Cardiac fibroblast (primary cell): ENCODE data around the gene AACS.

Experiments used
- DNase-seq, 2 donors: peaks; one replicate each; pipeline versions ENCODE4 v3.0.0 to v3.0.0-alpha.2; 2010; ENCODE audit warnings: low read depth in 2 of 2
- H3K4me3 ChIP-seq, 2 donors: replicated peaks in 1 of 2; 1 replicate in 1 of 2; 2 replicates in 1 of 2; pipeline ENCODE4 v1.5.1; 2011; ENCODE audit warnings: low read depth in 2 of 2, low read length in 2 of 2, mild to moderate bottlenecking in 2 of 2, moderate library complexity in 1 of 2
- TF ChIP-seq, protein P1 (sequence below): IDR thresholded peaks from one replicate; pipeline ENCODE4 v1.5.1; 2011; ENCODE audit warnings: low read depth, mild to moderate bottlenecking, low read length, inconsistent platforms

AACS gene

DNA sequence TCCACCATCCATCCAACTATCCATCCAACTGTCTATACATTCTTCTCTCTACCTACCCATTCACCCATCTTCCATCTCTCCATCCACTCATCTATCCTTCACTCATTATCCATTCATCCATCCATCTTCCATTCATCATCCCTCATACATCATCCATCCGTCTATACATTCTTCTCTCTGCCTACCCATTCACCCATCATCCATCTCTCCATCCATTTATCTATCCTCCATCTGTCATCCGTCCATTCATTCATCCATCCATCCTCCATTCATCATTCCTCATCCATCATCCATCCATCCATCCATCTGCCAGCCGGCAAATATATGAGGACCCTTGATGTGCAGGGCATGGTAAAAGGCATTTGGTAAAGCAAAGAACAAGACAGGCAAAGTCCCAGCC is 25.2 kb downstream of the AACS start:
- H3K4me3 ChIP-seq, result no peak overlapping the region
- no peak for DNase-seq
- TF ChIP-seq, protein P1, sequence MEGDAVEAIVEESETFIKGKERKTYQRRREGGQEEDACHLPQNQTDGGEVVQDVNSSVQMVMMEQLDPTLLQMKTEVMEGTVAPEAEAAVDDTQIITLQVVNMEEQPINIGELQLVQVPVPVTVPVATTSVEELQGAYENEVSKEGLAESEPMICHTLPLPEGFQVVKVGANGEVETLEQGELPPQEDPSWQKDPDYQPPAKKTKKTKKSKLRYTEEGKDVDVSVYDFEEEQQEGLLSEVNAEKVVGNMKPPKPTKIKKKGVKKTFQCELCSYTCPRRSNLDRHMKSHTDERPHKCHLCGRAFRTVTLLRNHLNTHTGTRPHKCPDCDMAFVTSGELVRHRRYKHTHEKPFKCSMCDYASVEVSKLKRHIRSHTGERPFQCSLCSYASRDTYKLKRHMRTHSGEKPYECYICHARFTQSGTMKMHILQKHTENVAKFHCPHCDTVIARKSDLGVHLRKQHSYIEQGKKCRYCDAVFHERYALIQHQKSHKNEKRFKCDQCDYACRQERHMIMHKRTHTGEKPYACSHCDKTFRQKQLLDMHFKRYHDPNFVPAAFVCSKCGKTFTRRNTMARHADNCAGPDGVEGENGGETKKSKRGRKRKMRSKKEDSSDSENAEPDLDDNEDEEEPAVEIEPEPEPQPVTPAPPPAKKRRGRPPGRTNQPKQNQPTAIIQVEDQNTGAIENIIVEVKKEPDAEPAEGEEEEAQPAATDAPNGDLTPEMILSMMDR, result no peak

DNA sequence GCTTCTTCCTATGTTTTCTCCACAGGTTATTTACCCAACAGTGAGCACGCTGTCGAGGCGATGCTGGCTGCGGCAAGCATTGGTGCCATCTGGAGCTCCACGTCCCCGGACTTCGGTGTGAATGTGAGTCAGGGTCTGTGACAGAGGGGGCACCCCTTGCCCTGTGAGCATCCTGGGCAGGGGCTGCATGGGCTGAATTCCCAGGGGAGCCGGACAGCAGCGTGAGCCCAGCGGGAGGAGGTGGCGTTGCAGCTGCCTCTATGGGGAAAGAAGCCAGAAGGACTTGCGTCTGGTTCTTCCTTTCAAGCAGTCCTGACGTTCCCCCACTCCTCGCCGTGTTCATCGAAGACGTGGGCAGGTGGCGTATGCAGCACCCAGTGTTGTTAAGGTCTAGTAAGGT is 26.2 kb downstream of the AACS start:
- TF ChIP-seq, protein P1, result no peak
- no peak for DNase-seq
- H3K4me3 ChIP-seq, result no peak overlapping the region

DNA sequence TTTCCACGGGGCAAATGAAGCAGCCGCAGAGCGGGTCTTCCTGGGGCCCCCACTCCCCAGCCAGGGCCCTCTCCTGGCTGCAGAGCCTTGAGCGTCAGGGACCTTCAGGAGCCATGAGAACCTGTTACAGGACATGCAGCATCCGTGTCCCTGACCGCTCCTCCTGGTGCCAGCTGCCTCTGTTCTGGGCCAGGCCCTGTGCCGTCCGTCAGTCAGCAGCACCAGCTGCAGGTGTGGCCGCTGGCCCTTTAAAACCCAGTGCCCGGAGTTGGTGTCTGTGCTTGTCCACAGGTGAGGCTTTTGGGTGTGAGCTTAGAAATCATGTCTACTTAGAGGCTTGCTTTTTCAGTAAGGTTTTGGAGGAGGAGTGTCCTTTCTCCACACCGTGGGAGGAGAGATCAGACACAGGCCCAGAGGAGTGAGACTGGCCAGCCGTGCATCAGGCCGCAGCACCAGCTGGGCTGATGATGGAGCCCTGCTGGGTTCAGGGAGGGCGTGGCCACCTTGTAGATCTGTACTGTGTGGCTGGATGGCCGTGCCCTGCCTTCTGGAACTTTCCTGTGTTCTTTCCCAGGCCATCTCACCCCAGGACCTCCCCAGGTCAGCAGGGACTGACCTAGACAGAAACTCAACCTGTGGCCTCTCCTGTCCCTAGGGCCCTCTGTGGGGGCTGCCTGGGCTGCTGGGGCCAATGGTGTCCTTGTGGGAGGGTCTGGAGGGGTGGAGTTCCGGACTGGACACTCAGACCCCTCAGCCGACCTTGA is 27.1 kb downstream of the AACS start:
- H3K4me3 ChIP-seq, result no peak overlapping the region
- TF ChIP-seq, protein P1, result no peak
- DNase-seq, result no peak

DNA sequence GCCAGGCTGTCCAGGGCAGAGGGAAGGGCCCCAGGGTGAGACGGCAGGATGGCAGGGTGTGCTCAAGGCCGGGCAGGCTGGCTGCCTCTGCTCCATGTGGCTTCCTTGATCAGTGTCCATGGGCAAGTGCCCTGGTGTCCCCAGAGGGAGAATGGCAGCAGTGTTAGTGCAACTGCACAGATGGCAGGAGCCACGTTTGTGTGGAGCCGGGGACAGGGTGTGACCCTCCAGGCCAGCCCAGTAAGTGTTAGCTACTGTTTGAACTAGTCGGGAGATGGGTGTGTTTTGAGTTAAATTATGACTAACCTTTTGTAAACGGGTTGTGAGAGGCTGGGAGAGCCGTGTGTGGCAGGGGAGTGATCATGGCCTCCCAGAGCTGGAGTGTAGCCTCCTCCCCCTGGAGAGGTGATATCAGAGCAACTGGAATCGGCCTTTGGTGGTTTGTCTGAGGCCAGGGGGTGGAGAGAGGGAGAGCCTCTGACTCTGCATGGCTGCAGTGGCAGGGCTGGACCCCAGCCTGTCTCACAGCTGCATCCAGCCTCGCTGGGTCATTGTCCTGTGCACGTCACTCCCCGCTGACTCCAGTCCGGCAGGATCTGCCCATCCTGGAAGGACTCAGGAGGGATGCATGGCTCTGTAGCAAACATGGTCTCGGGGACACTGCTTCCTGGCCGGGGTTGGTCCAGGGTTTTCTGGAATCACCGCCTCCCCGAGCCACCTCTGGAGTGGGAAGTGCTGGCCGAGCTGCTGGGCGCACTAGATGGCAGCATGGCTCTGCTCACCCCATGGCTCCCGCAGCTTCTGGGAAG is 27.8 kb downstream of the AACS start:
- DNase-seq, result peak; percentile 34 to 64
- TF ChIP-seq, protein P1, result no peak
- no peak overlapping the region for H3K4me3 ChIP-seq

DNA sequence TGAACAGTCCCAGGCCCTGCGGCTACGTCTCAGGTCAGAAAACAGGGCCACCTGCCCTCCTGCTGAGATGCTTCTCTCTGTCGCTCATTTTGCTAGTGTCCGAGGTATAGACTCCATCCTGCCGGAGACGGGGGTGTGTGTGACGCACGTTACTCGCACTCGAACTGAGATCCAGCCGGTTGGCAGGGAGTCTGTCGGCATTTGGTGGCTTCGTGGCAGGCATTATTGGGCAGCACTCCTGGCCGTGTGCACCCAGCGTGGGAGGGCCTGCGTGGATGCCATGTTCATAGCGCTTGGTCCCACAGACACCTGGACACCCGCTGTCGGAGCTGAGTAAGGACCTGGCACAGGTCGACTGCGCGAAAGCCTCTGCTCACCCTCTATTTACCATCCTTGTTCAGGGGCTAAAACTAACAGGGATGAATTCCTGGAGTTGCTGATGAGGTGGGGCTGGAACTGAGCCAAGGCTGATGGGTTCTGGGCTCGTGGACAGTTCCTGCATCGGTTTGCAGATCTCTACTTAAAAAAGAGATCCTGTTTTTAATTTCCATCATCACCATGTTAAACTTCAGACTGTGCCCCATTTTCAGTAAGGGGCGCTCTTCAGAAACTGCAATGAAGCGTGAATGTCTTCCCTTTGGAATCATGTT is 28.6 kb downstream of the AACS start:
- no peak for DNase-seq
- no peak overlapping the region for H3K4me3 ChIP-seq
- TF ChIP-seq, protein P1, result no peak

DNA sequence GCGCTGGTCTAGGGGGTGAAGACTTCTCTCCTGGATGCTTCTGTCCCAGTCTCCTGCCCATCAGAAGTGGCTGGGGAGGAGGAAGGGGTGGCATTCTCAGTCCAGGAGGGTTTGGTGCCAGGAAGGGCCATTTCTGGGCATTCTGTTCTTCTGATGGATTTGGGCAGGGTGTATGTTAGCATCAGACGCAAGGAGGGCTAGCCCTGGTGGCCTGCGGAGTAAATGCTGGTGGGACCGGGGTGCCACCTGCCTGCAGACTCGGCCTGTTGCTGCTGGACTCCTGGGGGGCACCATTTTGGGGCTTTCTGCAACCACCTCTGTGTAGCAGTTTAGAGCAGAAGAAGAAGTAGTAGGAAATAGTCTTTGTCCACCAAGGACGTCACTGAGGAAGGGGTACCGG is 31.7 kb downstream of the AACS start:
- TF ChIP-seq, protein P1, result no peak
- DNase-seq, result no peak
- H3K4me3 ChIP-seq, result no peak overlapping the region
